NT2/D1 (cell line): ENCODE results near the gene NOP56.

Source experiments
- SUZ12 ChIP-seq: IDR thresholded peaks from 2 replicates; pipeline ENCODE4 v1.6.1; 2011; ENCODE audit not compliant: insufficient read length, insufficient read depth; ENCODE audit errors: extremely low read depth
- YY1 ChIP-seq: IDR thresholded peaks from 2 replicates; pipeline ENCODE4 v1.6.1; 2011; ENCODE audit not compliant: insufficient read length, insufficient read depth
- ZNF274 ChIP-seq: IDR thresholded peaks from 2 replicates; pipeline ENCODE4 v1.6.1; 2011; ENCODE audit warnings: mild to moderate bottlenecking, low read depth, low read length

DNA sequence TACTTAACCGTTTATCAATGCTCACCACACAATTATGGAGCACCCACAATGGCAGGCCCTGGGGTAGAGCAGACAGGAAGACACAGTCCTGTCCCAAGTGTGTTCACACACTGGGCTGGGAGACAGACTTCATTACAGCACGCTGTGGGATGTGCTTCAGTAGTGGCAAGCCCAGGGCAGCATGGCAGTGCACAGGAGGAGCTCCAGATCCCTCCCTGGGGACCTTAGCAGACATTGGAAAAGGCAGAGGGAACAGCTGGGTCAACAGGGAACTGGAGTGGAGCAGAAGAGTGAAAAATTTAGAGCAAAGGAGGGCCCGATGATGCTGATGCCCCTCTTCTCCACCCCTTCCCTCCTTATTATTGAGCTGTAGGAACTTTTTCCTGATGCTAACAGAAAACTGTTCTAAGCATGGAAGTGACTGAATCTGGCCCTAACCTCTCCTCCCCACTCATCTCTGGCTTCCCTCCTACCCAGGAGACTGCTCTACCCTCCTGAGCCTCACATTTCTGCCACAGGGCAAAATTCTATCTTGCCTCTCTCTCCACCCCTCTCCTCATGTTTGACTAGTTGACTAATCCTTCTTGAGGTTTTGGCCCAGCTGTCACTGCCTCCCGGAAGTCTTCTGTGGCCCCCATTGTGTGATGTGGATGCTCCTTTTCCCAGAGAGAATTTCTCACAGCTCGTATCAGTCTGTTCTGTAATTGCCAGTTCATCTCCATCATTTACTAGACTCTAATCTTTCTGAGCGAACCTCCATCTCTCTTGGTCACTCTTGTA lies 41.3 kb upstream of the NOP56 start:
- TF ChIP-seq ZNF274: no peak
- TF ChIP-seq YY1: no peak
- no peak for TF ChIP-seq SUZ12
